HG03521 (cell line): ENCODE results near the gene DLG2.
A peak's percentile ranks its signal among the peaks of the same experiment; 100 is the strongest.

Experiments
- ATAC-seq: cut with Tn5 transposase; IDR thresholded peaks from one replicate; pipeline ENCODE4 v1.9.1; 2021; ENCODE audit warnings: mild to moderate bottlenecking, moderate library complexity; ENCODE audit not compliant: unreplicated experiment

The DLG2 gene

GRCh38 chr11:84929738-84930137 lies 697.4 kb downstream of the DLG2 start:
- ATAC-seq: no peak

- no peak for ATAC-seq
Observed at GRCh38 chr11:84924154-84924692, 702.9 kb downstream of the DLG2 start.

DNA sequence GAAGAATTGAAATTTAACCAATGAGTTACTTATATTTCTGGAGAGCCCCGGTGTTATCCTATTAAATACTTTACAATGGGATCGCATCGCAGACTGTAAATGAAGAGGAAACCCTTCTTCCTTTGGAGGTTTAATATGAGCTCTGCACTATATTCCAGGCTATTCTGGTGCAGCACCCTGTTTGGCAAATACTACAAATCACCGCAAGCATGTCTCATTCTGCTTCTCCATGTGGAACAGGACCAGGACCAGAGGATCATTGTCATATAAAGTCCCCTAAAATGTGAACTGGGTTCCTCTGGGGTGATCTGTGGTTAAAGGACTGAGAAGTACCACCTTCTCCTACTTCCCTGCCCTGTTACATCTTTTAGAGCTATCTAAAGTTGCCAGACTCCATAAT lies 703.7 kb downstream of the DLG2 start:
- no peak for ATAC-seq

- no peak for ATAC-seq
Observed at GRCh38 chr11:84922836-84923235, 704.3 kb downstream of the DLG2 start.

GRCh38 chr11:84922212-84922805 lies 704.8 kb downstream of the DLG2 start:
- no peak for ATAC-seq

- no peak for ATAC-seq
Observed at GRCh38 chr11:84914511-84914910, 712.6 kb downstream of the DLG2 start.

DNA sequence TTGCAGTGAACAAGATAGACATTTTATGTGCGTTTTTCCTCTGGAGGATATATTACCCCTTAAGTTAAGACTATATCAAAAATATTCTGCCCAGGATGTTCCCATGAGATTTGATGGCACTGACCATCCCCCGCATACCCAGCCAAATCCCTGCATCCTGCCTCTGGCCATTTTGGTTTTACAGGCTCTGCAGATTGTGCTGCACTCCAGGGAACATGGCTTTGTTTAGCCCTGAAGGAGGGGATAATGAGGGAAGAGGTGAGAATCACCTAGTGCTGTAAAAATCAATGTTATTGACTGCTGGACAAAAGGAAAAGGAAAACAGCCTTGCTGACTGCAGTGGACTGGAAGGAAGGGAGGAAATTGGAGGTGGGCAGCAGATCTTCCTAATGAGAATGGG lies 717.4 kb downstream of the DLG2 start:
- no peak for ATAC-seq

GRCh38 chr11:84906995-84907394 lies 720.1 kb downstream of the DLG2 start:
- ATAC-seq: no peak

GRCh38 chr11:84905411-84905810 lies 721.7 kb downstream of the DLG2 start:
- ATAC-seq: no peak

DNA sequence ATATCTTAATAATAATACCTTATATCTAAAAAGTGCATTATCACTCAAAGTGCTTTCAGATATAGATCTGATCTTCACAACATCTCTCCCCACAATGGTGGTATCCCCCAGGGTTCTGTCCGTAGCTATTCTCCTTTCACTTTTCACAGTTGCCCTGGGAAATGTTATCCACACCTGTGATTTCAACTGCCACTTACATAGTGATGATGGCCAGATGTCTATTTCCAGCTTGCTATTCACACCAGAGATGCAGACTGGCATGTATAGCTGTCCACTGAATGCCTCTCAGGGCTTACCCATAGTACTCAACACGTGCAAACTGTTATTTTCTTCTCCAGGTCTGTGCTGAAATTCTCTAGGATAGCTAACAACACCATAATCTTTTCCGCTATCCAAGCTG lies 724.7 kb downstream of the DLG2 start:
- no peak for ATAC-seq

DNA sequence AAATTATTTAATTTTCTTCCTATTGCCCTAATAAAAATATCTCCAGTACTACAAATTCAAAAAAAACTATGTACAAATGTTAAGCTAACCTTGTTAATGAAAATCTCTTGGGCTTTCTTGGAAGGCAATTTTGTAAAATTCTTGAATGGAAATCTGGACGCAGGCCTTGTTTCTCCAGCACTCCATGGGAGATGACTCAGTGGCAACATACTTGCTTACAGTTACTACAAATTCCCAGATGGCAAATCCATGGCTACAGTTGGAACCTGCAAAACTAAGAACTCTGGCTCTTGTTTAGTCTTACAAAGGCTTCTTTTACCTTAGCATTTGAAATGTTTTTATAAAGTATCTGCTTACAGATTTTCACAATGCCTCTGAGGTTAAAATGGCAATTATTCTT lies 725.2 kb downstream of the DLG2 start:
- ATAC-seq: no peak

DNA sequence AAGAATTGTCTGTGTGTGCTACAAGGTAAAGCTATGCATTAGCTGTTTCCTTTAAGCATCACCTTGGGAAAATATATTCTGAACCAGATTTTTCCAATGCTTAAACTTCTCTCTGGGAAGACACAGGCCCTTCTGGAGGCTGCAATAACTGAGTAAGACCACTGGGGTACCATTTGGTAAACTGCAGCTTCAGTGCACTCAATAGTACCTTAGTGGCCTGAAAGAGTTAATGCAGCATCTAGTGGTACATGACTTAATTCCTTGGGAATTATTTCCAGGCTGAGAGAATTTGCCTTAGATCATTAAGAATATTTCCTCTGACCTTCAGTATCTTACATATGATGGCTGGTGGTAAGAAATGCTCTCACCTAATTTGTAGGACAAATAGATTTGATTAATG lies 727.4 kb downstream of the DLG2 start:
- peak; percentile 48 for ATAC-seq

- ATAC-seq: no peak
Observed at GRCh38 chr11:84899134-84899533, 728.0 kb downstream of the DLG2 start.

DNA sequence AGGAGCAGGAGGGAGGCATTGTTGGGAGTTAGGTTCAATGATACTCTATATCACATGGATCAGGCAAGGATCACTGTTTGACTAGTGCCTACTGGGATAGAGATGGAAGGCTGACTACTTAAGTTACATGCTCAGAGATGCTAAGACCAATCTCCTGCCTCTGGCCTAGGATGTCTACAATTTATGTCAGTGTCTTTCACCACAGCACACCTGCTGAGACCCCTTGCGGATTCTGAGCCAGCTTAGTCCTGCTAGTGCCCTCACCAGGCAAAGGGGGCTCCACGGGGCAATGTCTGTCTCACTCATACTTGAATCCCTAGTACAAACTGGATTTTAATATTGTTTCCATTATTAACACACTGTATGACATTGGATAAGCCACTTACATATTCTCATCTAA lies 732.5 kb downstream of the DLG2 start:
- no peak for ATAC-seq

- no peak for ATAC-seq
Observed at GRCh38 chr11:84890676-84891075, 736.5 kb downstream of the DLG2 start.

GRCh38 chr11:84889556-84889955 lies 737.6 kb downstream of the DLG2 start:
- no peak for ATAC-seq

GRCh38 chr11:84887055-84887629 lies 740.0 kb downstream of the DLG2 start:
- ATAC-seq: no peak

DNA sequence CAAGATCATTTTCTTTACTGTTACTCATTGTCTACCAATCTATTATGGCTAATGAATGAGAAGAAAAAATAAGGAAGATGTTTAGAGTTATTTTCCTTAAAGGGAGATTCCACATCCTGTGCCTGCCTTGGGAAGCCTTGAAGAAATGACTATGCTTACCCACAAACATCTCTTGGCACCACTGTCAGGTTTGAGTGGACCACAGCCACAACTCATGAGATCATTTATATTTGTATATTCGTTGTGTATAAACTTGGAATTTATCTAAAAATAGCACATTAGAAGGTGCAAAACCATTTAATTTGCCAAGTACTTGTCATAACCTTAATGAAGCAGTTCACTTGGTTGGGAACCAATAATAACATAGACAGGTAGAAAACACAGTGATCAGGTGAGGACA lies 740.8 kb downstream of the DLG2 start:
- ATAC-seq: no peak

- ATAC-seq: no peak
Observed at GRCh38 chr11:84884836-84885235, 742.3 kb downstream of the DLG2 start.

GRCh38 chr11:84882056-84882455 lies 745.1 kb downstream of the DLG2 start:
- ATAC-seq: no peak

DNA sequence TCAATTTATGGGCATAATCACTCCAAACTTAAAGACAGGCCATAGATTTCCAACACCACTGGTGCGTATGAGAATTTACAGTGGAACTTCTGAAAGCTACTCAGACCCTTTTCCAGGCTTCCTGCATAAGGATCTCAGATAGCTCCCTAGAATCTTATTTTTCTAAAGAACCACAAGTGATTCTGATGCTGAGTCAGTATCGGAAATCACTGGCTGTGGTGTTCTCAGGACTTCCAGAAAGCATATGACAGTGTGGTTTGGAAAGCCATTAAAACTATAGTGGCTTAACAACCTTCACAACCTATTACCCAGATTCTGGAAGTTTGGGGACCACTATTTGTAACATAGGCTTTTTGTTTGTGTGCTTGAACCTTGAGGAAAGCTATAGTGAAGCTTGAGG lies 756.0 kb downstream of the DLG2 start:
- ATAC-seq: no peak

- no peak for ATAC-seq
Observed at GRCh38 chr11:84870486-84870885, 756.7 kb downstream of the DLG2 start.

DNA sequence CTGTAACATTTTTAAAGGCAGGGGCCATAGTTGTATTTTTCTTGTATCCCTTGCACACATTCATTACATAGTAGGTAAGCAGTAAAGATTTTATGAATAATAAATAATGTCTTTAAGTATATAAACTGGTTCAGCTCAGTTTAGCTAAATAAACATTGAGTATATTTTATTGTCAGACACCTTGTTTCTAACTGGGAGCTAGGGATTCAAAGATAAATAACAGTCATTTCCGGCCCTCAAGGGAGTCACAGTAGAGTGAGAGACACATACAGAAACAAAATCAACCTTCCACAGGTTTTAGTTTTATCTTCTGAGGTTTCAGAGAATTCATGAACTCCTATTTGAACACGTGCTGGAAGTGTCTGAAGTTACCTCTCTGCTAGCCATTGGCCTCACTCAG lies 760.2 kb downstream of the DLG2 start:
- ATAC-seq: no peak
